Measurements from ENCODE around the gene TAF1B. TPM values are rescaled to one million over a fixed set of nuclear protein-coding genes. Genes with fewer than 3 reads are reported as not detected.

Gene TAF1B
- total RNA-seq, 4 donors from 2014 or later = 11.7 to 49.4 (median 18.9) TPM

GRCh38 chr2:9980520-9980919 lies 137.2 kb downstream of the TAF1B start:
- TF ChIP-seq, protein P1, sequence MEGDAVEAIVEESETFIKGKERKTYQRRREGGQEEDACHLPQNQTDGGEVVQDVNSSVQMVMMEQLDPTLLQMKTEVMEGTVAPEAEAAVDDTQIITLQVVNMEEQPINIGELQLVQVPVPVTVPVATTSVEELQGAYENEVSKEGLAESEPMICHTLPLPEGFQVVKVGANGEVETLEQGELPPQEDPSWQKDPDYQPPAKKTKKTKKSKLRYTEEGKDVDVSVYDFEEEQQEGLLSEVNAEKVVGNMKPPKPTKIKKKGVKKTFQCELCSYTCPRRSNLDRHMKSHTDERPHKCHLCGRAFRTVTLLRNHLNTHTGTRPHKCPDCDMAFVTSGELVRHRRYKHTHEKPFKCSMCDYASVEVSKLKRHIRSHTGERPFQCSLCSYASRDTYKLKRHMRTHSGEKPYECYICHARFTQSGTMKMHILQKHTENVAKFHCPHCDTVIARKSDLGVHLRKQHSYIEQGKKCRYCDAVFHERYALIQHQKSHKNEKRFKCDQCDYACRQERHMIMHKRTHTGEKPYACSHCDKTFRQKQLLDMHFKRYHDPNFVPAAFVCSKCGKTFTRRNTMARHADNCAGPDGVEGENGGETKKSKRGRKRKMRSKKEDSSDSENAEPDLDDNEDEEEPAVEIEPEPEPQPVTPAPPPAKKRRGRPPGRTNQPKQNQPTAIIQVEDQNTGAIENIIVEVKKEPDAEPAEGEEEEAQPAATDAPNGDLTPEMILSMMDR (IDR thresholded peaks at IDR 0.05; ENCODE audit: low read depth) = no peak

- TF ChIP-seq, protein P1 (IDR thresholded peaks at IDR 0.05; ENCODE audit: low read depth) = no peak
Observed at GRCh38 chr2:9981655-9982054, 138.4 kb downstream of the TAF1B start.

GRCh38 chr2:9982248-9982647 lies 139.0 kb downstream of the TAF1B start:
- TF ChIP-seq, protein P1 (IDR thresholded peaks at IDR 0.05; ENCODE audit: low read depth) = no peak

GRCh38 chr2:9982891-9983290 lies 139.6 kb downstream of the TAF1B start:
- TF ChIP-seq, protein P1 (IDR thresholded peaks at IDR 0.05; ENCODE audit: low read depth) = no peak

DNA sequence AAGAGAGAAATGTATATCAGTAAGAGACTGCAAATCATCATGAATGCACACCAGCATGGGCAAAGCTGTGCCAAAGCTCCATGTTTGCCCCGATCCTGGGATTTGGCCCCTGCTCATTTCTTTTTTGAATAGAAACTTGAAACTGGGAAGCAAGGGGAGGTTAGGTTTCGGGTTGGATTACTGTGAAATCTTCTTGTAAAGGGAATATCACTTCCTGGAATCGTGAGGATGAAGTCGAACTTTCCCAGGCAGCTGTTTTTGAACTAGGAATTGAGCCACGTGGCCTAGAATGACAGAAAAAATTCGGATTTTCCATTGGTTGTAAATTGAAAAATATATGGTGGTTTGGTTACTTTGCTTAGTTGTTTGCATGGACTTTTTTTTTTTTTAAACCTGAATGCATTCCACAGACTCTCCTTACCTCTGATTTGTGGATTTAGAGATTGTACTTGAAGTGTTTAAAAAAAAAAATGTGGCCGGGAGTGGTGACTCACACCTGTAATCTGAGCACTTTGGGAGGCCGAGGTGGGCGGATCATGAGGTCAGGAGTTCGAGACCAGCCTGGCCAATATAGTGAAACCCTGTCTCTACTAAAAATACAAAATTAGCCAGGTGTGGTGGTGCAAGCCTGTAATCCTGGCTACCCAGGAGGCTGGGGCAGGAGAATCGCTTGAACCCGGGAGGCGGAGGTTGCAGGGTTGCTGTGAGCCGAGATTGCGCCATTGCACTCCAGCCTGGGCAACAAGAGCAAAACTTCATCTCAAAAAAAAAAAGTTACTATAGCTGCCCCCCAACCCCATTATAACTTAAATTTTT lies 140.3 kb downstream of the TAF1B start:
- TF ChIP-seq, protein P1 (IDR thresholded peaks at IDR 0.05; ENCODE audit: low read depth) = no peak

Other genes starting within 250 kb of the TAF1B start
- gene YWHAQ, start 212.5 kb upstream of the TAF1B start, total RNA-seq = 100 to 1,000 TPM; 113 to 220 (median 176) TPM
- gene GRHL1, start 108.2 kb downstream of the TAF1B start, total RNA-seq = 1 to 10 TPM in 3 of 4 donors, under 1 TPM in 1; 0.88 to 7.2 (median 2.8) TPM
- 10 to 100 TPM; 24.2 to 47.9 (median 30.6) TPM for gene KLF11, start 200.1 kb downstream of the TAF1B start, total RNA-seq
- 1 to 10 TPM in 3 of 4 donors, not detected in 1; 1.1 to 2.4 (median 1.4) TPM for gene CYS1, start 236.9 kb downstream of the TAF1B start, total RNA-seq